PC-3 (cell line): ENCODE results near the gene CCSER2. TPM values are rescaled to one million over a fixed set of nuclear protein-coding genes. Genes with fewer than 3 reads are reported as not detected.

Source experiments
- ATAC-seq: fragments of 200-7000 bp; cut with Tn5 transposase; 2 replicates; pipeline ENCODE4 v1.9.1; 2020; ENCODE audit warnings: mild to moderate bottlenecking, moderate library complexity
- BruUV-seq: library from RNA; stranded (reverse); fragments of 400-500 nt; replicated peaks from 2 replicates; lab custom pipeline; 2021; lab: Mats Ljungman, UMichigan
- CTCF ChIA-PET: fragments of 300-600 bp; sonication (Branson Sonifier 250); formaldehyde crosslinking; loops from one replicate; lab custom pipeline; 2022; ENCODE audit warnings: antibody characterized with exemption; lab: Charles Lee
- POLR2A ChIA-PET: fragments of 300-600 bp; sonication (Branson Sonifier 250); formaldehyde crosslinking; loops from one replicate; lab custom pipeline; 2022; ENCODE audit warnings: antibody characterized with exemption; ENCODE audit not compliant: unreplicated experiment; lab: Charles Lee
- DNase-seq: peaks from one replicate; pipeline ENCODE4 v3.0.0-alpha.2; 2015
- H2AFZ ChIP-seq: fragments of 300-600 bp; sonication (generic); 2 replicates; pipeline ENCODE4 v1.6.0; 2016; ENCODE audit warnings: antibody characterized with exemption, low read length
- H3F3A ChIP-seq: fragments of 300-600 bp; sonication (generic); one replicate; pipeline ENCODE4 v1.6.0; 2017; ENCODE audit warnings: antibody characterized with exemption, low read length, control low read depth, mild to moderate bottlenecking; ENCODE audit not compliant: unreplicated experiment
- H3K27ac ChIP-seq: fragments of 300-600 bp; sonication (generic); 2 replicates; pipeline ENCODE4 v1.5.1; 2016; ENCODE audit warnings: mild to moderate bottlenecking, low read length
- H3K27me3 ChIP-seq: fragments of 300-600 bp; sonication (generic); 2 replicates; pipeline ENCODE4 v1.6.1; 2016; ENCODE audit warnings: low read length, mixed read lengths
- H3K36me3 ChIP-seq: fragments of 300-600 bp; sonication (generic); 2 replicates; pipeline ENCODE4 v1.6.1; 2016; ENCODE audit warnings: low read depth, mixed run types, low read length, mixed read lengths
- H3K4me1 ChIP-seq: fragments of 300-600 bp; sonication (generic); 2 replicates; pipeline ENCODE4 v1.5.1; 2016; ENCODE audit warnings: low read length; ENCODE audit not compliant: insufficient read depth
- H3K4me2 ChIP-seq: fragments of 300-600 bp; sonication (generic); 2 replicates; pipeline ENCODE4 v1.6.0; 2016; ENCODE audit warnings: low read length
- H3K4me3 ChIP-seq: fragments of 300-600 bp; sonication (generic); 2 replicates; pipeline ENCODE4 v1.5.1; 2016; ENCODE audit warnings: mild to moderate bottlenecking, low read length, mixed read lengths
- H3K79me2 ChIP-seq: fragments of 300-600 bp; sonication (generic); 2 replicates; pipeline ENCODE4 v1.6.1; 2017; ENCODE audit warnings: low read length, mixed read lengths
- H3K9ac ChIP-seq: fragments of 300-600 bp; sonication (generic); 2 replicates; pipeline ENCODE4 v1.6.0; 2016; ENCODE audit warnings: mild to moderate bottlenecking, low read length
- H3K9me2 ChIP-seq: fragments of 300-600 bp; sonication (generic); replicated peaks from 2 replicates; pipeline ENCODE4 v1.6.1; 2016; ENCODE audit warnings: mixed run types, low read length, mixed read lengths
- H3K9me3 ChIP-seq: fragments of 300-600 bp; sonication (generic); 2 replicates; pipeline ENCODE4 v1.6.1; 2016; ENCODE audit warnings: low read length, mixed read lengths
- H4K20me1 ChIP-seq: fragments of 300-600 bp; sonication (generic); 2 replicates; pipeline ENCODE4 v1.6.1; 2016; ENCODE audit warnings: low read length, mixed read lengths
- CTCF ChIP-seq: fragments of 300-600 bp; sonication (generic); conservative IDR thresholded peaks from 2 replicates; pipeline ENCODE4 v1.5.1; 2017; ENCODE audit warnings: antibody characterized with exemption, low read depth, mild to moderate bottlenecking, low read length
- EZH2 ChIP-seq: fragments of 300-600 bp; sonication (generic); IDR thresholded peaks from one replicate; pipeline ENCODE4 v1.6.1; 2017; ENCODE audit warnings: antibody characterized with exemption, mild to moderate bottlenecking, low read length; ENCODE audit not compliant: unreplicated experiment
- EZH2phosphoT487 ChIP-seq: fragments of 300-600 bp; sonication (generic); IDR thresholded peaks from 2 replicates; pipeline ENCODE4 v1.6.1; 2018; ENCODE audit warnings: mild to moderate bottlenecking, antibody characterized with exemption, low read length, borderline replicate concordance
- intact Hi-C: fragments of 100-400 bp; cut with micrococcal nuclease; formaldehyde crosslinking; loops from 2 replicates; pipeline ENCODE4 v1.9.0; 2023
- total RNA-seq: library from RNA; depleted of rRNA; stranded (reverse); fragments of >200 nt; gene quantifications from 2 replicates; pipeline ENCODE4 v1.2.3, GENCODE V29; 2014

The CCSER2 gene
- total RNA-seq, 1 experiment from 2014 or later, result 10.2 TPM

DNA sequence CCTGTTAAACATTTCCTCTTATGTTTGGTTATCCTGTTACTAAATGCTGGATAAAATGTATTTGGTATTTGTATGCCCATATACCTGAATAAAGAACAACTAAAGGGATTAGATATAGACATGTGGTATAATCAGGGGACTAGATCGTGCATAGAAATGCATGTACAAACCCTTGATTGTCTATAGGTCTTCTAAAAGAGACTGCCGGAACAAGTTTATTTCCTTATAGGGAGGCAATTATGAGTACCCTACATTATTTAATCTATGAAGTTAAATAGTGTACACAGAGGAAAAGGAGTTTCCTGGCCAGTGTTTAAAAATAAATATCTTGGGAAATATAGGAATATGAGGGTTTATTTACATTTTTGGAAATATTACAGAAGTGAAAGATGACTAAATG, 44.6 kb downstream of the CCSER2 start:
- Histone ChIP-seq H3K36me3 (peaks cover 5% of the 10 kb centered on the region; the same call in 1 of the 2 replicates), H3K4me1 (peaks cover 14% of the 10 kb centered on the region), H3K4me2 (no peak overlapping the region), H3K4me3 (no peak overlapping the region), H2AFZ (no peak overlapping the region), H3K9me2 (no peaks in the 10 kb centered on the region), H3K9me3 (no peaks in the 10 kb centered on the region), H3K27me3 (no peaks in the 10 kb centered on the region), H3F3A (no peaks in the 10 kb centered on the region), H3K27ac (no peak overlapping the region), H3K9ac (no peak overlapping the region), H3K79me2 (0 out of 2 replicates have a peak, but pooled peaks cover 12% of the 10 kb centered on the region), H4K20me1 (no peaks in the 10 kb centered on the region)
- CTCF ChIA-PET, result no interaction called here
- TF ChIP-seq CTCF (no peak), EZH2 (no peak), EZH2phosphoT487 (no peak)
- ATAC-seq, result no peak
- no TSS peak for BruUV-seq
- DNase-seq, result no peak
- POLR2A ChIA-PET, result no interaction called here
- intact Hi-C loops, result no loop called here

- intact Hi-C loops, result no loop called here
- no peaks in the 10 kb centered on the region for H3K27me3 ChIP-seq
- BruUV-seq, result no TSS peak
- no peak overlapping the region for H2AFZ ChIP-seq
- no peak overlapping the region for H3K9ac ChIP-seq
- no peaks in the 10 kb centered on the region for H4K20me1 ChIP-seq
- ChIA-PET POLR2A (no interaction called here), CTCF (interaction anchor here (1.5 kb wide), 1 partner anchor 163 kb away, joined by 8 read pairs; no protein-coding TSS in a partner anchor)
- H3K79me2 ChIP-seq, result 0 out of 2 replicates have a peak, but pooled peaks cover 2% of the 10 kb centered on the region
- no peaks in the 10 kb centered on the region for H3F3A ChIP-seq
- TF ChIP-seq CTCF (no peak), EZH2phosphoT487 (no peak), EZH2 (no peak)
- no peaks in the 10 kb centered on the region for H3K9me2 ChIP-seq
- peaks cover 5% of the 10 kb centered on the region; the same call in 1 of the 2 replicates for H3K36me3 ChIP-seq
- no peak overlapping the region for H3K4me2 ChIP-seq
- no peaks in the 10 kb centered on the region for H3K9me3 ChIP-seq
- H3K4me1 ChIP-seq, result peaks cover 14% of the 10 kb centered on the region
- no peak overlapping the region for H3K27ac ChIP-seq
- ATAC-seq, result no peak
- DNase-seq, result no peak
- H3K4me3 ChIP-seq, result no peak overlapping the region
These were observed 46.1 kb downstream of the CCSER2 start for GRCh38 chr10:84374455-84374854.

DNA sequence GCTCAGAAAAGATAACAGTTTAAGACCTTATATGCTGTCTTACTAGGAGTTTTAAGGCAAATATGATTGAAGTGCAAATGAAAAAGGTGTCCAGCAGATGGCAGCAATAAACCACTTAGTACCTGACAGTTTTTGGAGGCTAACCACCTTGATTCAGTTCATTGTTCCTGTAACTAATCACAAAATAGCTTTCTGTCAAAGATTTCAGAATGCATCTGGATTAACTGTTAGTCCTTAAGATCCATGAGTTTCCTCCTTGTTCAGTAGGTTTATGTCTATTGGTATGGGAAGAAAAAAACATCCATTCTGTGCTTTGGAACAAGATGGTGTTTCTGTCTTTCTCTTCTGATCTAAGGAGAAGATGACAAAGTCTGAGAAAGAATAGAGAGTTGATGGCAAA, 46.6 kb downstream of the CCSER2 start:
- H3K27ac ChIP-seq, result no peak overlapping the region
- ChIA-PET CTCF (interaction anchor here (1.5 kb wide), 1 partner anchor 162 kb away, joined by 8 read pairs; no protein-coding TSS in a partner anchor), POLR2A (no interaction called here)
- no peaks in the 10 kb centered on the region for H3K9me3 ChIP-seq
- ATAC-seq, result no peak
- H3K4me1 ChIP-seq, result peaks cover 10% of the 10 kb centered on the region
- H3K79me2 ChIP-seq, result no peaks in the 10 kb centered on the region
- intact Hi-C loops, result loop anchor here (1.0 kb wide), 3 partner anchors 49 to 162 kb away; no protein-coding TSS in a partner anchor
- peaks cover 5% of the 10 kb centered on the region; the same call in 1 of the 2 replicates for H3K36me3 ChIP-seq
- TF ChIP-seq EZH2, result no peak
- TF ChIP-seq CTCF, result peak; percentile 74
- no peak for TF ChIP-seq EZH2phosphoT487
- DNase-seq, result peak; percentile 75
- H3K9ac ChIP-seq, result no peak overlapping the region
- no TSS peak for BruUV-seq
- H3K9me2 ChIP-seq, result no peaks in the 10 kb centered on the region
- H3K27me3 ChIP-seq, result no peaks in the 10 kb centered on the region
- no peaks in the 10 kb centered on the region for H4K20me1 ChIP-seq
- H3K4me3 ChIP-seq, result no peak overlapping the region
- no peak overlapping the region for H3K4me2 ChIP-seq
- H3F3A ChIP-seq, result no peaks in the 10 kb centered on the region
- H2AFZ ChIP-seq, result no peak overlapping the region
